Activated CD4-positive, CD25-positive, alpha-beta regulatory T cell treated with anti-CD3 and anti-CD28 coated beads, Interleukin-2, amount 50 U/mL, for 72 hours (primary cell): ENCODE results near the gene CDH4.

Experiments used
- DNase-seq: peaks from one replicate; pipeline ENCODE4 v3.0.0; 2021

CDH4 gene

GRCh38 chr20:61780066-61780465, 528.0 kb downstream of the CDH4 start:
- no peak for DNase-seq

- no peak for DNase-seq
Observed at GRCh38 chr20:61784801-61785566, 532.9 kb downstream of the CDH4 start.

DNA sequence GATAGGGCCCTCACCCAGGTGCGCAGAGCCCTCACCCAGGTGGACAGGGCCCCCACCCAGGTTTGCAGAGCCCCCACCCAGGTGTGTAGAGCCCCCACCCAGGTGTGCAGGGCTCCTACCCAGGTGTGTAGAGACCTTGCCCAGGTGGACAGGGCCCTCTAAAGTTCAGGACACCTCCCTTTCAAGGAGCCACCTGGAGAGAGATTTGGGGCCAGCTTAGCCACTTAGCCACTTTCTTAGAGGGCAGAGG, 533.4 kb downstream of the CDH4 start:
- no peak for DNase-seq

GRCh38 chr20:61786230-61786629, 534.2 kb downstream of the CDH4 start:
- no peak for DNase-seq

- DNase-seq: no peak
Observed at GRCh38 chr20:61788343-61788742, 536.3 kb downstream of the CDH4 start.

DNA sequence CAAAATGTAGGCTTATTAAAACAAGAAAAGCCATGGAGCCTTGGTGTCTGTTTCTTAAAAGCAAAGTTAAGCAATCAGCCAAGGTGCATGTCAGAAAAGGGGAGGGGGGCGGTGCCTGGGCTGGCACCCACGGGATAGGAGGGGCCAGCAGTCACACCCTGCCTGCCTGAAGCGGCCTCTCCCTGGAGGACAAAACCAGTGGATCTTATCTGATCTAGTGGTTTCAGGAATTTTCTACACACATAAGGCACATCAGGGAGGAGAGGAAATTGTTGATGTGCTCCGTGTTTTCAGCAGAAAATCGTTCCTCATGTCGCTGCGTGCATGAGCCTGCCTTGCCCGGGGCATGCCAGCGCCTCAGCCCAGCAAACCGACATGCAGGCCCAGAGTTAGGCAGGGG, 537.3 kb downstream of the CDH4 start:
- DNase-seq: no peak

DNA sequence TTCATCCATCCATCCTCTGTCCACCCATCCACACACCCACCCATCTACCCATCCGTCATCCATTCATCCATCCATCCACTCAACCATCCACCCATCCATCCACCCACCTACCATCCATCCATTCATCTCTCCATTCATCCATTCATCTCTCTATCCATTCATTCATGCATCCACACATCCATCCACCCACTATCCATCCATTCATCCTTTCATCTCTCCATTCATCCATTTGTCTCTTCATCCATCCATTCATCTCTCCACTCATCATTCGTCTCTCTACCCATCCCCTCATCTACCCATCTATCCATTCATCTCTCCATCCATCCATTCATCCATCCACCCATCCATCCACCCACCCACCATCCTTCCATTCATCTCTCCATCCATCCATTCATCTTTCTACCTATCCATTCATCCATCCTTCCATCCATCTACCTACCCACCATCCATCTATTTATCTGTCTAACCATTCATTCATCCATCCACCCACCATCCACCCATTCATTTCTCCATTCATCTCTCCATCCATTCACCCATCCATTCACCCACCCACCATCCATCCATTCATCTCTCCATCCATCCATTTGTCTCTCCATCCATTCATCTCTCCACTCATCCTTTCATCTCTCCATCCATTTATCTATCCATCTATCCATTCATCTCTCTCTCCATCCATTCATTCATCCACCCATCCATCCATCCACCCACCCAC, 538.2 kb downstream of the CDH4 start:
- no peak for DNase-seq

DNA sequence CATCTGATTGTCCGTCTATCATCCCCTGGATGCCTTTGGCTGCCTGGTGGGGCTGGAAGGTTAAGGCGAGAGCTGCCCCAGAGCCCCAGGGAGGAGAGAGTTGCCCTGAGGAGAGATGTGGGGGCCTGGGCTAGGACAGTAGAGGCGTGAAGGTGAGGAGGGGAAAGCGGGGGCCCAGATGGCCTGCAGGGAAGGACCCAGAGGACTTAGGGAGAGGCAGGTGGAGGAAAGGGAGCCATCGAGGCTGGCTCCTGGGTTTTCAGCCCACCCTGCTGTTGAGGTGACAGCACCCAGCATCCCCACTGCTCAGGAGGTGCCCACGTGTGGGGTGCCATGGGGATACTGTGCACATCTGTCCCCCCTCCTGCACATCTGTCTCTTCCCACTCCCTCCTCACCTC, 539.9 kb downstream of the CDH4 start:
- no peak for DNase-seq

DNA sequence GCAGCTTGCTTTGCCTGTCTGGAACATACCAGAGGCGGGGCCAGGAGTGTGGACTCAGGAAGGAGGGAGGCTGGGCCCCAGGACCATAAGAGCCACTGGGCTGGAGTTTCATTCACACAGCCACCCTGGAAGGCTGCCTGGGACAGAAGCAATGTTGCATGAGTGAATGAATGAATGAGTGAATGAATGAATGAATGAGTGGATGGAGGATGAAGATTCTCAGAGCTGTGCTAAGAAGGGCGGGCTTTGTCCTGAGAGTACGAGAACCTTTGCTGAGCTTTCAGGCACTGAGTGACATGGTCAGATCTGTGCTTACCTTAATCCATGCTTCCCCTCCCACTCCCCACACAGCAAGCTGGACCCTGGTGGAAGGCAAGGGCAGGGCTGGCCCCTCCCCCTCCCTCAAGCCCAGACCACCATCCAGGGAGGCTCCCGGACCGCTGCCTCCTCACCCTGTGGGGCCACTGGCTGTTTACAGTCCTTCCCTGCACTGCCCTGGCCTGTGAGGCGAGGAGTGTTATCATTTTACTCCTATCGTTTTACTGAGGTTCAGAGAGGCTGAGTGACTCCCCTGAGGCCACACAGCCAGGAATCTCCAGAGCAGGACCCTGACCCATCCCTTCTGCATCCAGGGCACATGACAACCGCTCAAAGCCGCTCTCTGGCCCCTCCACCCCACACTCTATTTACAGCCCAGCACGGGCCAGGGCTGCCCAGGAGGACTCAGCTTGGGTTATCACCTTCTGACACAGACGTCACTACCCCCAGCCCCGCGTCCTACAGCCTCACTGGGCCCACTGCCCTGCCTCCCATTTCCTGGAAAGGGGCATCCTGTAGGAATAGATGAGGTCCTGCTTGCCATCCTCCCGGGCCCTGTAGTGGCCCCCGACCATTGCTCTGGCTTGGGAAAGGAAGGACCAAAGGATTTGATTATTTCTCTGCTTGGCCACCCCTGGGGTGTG, 543.9 kb downstream of the CDH4 start:
- no peak for DNase-seq

- no peak for DNase-seq
Observed at GRCh38 chr20:61796738-61797137, 544.7 kb downstream of the CDH4 start.

- no peak for DNase-seq
Observed at GRCh38 chr20:61797200-61797599, 545.1 kb downstream of the CDH4 start.

- no peak for DNase-seq
Observed at GRCh38 chr20:61797971-61798411, 545.9 kb downstream of the CDH4 start.

DNA sequence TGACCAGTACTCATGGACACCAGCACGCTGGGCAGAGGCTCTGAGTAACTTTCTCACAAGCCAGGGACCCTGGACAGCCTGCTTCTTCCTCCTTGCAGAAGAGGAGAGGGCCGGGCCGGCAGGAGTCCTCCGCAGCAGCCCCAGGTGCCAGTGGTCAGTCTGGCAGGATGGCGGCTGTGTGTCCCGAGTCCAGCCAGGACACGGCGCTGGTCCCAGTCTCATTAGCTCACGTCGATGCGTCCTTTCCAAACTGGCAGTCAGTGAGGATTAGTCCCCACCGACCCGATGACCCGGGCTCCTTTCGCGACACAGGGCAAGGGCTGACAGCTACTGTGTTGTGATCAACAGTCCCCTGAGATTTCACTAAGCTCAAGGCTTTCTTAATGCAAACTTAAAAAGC, 546.6 kb downstream of the CDH4 start:
- DNase-seq: no peak

DNA sequence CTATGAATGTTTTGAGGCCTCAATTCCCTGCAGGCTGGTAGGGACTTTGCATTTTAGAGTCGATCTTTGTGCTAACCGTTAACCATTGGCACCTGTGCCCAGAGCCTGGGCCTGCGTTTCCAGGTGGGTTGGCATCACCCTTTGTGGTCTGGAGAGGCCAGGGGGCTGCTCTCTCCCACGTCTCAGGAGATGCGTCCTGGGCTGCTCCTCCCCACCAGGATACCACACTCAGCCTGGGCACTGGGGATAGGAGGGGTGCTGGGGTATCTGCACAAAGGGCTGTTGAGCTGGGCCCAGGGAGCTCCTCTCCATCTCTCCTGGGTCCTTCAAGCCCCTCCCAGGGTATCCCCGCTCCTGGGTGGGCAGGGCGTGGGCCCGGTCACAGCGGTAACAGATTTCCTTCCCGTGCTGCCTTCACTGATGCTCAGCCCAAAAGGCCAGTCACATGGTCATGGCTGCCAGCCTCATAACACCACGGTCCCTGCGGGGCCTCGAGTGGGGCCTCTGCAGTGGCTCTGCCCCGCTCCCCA, 547.4 kb downstream of the CDH4 start:
- no peak for DNase-seq

GRCh38 chr20:61799928-61800327, 547.9 kb downstream of the CDH4 start:
- DNase-seq: no peak

- no peak for DNase-seq
Observed at GRCh38 chr20:61800359-61801064, 548.5 kb downstream of the CDH4 start.

DNA sequence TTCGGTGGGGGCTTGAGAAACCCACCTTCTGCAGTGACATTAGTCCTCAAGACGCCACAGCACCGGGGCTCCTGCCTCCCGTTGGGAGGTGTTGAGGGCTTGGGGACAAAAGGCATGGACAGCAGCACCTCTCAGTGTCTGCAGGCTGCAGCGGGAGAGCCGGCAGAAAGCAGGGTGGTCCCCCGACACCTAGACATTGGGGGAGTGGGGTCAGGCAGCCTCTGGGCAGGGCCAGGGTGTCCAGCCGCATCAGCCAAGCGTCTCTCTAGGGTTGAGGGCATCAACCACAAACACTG, 549.0 kb downstream of the CDH4 start:
- no peak for DNase-seq

GRCh38 chr20:61801428-61801827, 549.4 kb downstream of the CDH4 start:
- DNase-seq: no peak

DNA sequence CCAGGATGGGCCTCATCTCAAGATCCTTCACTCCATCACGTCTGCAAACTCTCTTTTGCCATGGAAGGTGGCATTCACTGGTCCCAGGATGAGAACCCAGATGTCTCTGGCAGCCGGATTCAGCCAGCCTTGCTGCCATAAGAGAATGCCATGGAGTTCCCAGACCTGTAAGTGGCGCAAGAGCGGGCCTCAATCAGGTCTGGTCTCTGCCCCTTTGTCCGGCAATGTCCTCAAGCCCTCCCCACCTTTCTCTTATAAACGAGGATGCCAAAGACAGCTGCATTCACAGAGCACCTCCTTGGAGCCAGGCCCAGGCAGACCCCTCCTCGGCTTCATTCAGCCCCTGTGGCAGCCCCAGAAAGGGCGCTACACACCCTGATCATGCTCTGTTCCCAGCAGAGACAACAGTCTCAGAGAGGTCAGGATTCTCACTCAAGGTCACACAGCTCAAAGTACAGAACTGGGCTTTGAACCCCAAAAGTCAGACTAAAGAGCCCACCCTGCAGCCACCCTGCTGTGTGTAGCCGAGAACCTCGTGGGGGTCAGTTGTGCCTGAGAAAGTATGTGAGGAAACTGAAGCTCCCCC, 549.9 kb downstream of the CDH4 start:
- no peak for DNase-seq

DNA sequence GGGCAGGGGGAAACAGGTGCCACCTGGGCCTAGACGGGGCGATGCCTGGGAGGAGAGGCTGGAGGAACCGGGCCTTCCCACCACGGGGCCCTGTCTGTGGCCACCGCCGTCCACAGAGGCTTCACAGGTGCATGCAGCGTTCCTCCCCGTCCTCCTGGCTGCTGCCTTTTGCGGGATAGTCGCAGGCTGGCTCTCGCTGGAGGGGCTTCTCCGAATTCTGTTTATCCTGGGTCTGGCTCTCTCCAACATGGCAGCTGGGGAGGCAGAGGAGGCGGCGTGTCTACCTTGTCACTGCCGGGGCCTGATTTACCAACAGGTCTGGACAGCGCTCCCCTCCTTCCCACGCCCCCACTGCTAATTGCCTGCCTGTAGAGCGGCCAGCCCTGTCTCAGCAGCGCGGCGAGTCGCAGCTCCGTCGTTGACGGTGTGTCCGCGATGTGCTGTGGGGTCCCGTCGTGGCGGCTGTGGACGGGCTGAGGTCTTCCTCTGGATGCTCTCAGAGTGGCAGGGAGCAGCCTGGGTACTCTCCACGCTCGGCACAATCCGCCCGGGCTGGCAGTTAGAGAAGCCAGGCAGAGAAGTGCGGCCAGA, 550.8 kb downstream of the CDH4 start:
- no peak for DNase-seq

- DNase-seq: no peak
Observed at GRCh38 chr20:61803416-61803914, 551.4 kb downstream of the CDH4 start.
